ENCODE results near the gene PLXND1. TPM values are rescaled to one million over a fixed set of nuclear protein-coding genes. Genes with fewer than 3 reads are reported as not detected.

PLXND1 gene
- total RNA-seq, 2 donors from 2014 or later, result 73.1 to 83.2 TPM

GRCh38 chr3:129530821-129531220, 75.7 kb downstream of the PLXND1 start:
- no peak overlapping the region for H3K4me3 Mint-ChIP-seq
- peaks cover 48% of the 10 kb centered on the region for H3K4me1 Mint-ChIP-seq
- no peaks in the 10 kb centered on the region for H3K36me3 Mint-ChIP-seq (ENCODE audit: low read depth)

DNA sequence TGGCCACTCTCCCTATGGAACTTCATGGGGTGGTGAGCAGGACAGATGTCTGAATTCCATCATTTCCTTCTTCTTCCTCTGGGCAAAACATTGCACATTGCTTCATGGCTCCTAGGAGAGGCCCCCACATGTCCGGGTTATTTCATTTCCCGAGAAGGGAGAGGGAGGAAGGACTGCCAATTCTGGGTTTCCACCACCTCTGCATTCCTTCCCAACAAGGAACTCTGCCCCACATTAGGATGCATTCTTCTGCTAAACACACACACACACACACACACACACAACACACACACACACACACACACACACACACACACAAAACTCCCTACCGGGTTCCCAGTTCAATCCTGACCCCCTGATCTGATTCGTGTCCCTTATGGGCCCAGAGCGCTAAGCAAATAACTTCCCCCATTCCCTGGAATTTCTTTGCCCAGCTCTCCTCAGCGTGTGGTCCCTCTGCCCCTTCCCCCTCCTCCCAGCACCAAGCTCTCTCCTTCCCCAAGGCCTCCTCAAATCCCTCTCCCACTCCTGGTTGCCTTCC, 76.2 kb downstream of the PLXND1 start:
- no peaks in the 10 kb centered on the region for H3K36me3 ChIP-seq (ENCODE audit: control insufficient read depth, insufficient read depth, low read length)
- no peak overlapping the region for H3K27ac ChIP-seq (ENCODE audit: low read depth, low read length)
- peak overlapping the region; percentile 43 for H3K4me3 ChIP-seq (ENCODE audit: low read length)
- no peaks in the 10 kb centered on the region for H3K36me3 Mint-ChIP-seq (ENCODE audit: low read depth)
- H3K27me3 Mint-ChIP-seq (ENCODE audit: insufficient read depth), result no peaks in the 10 kb centered on the region
- H3K27me3 ChIP-seq (ENCODE audit: control insufficient read depth, insufficient read depth, low read length, poor library complexity, severe bottlenecking), result no peaks in the 10 kb centered on the region
- peak; percentile 85 for DNase-seq
- H3K9ac ChIP-seq (ENCODE audit: extremely low read depth, low read length, poor library complexity, severe bottlenecking), result no peak overlapping the region
- H3K4me1 Mint-ChIP-seq, result peaks cover 45% of the 10 kb centered on the region
- TF ChIP-seq, protein P1, sequence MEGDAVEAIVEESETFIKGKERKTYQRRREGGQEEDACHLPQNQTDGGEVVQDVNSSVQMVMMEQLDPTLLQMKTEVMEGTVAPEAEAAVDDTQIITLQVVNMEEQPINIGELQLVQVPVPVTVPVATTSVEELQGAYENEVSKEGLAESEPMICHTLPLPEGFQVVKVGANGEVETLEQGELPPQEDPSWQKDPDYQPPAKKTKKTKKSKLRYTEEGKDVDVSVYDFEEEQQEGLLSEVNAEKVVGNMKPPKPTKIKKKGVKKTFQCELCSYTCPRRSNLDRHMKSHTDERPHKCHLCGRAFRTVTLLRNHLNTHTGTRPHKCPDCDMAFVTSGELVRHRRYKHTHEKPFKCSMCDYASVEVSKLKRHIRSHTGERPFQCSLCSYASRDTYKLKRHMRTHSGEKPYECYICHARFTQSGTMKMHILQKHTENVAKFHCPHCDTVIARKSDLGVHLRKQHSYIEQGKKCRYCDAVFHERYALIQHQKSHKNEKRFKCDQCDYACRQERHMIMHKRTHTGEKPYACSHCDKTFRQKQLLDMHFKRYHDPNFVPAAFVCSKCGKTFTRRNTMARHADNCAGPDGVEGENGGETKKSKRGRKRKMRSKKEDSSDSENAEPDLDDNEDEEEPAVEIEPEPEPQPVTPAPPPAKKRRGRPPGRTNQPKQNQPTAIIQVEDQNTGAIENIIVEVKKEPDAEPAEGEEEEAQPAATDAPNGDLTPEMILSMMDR (conservative IDR thresholded peaks at IDR 0.05), result no peak
- no peaks in the 10 kb centered on the region for H3K9me3 Mint-ChIP-seq
- H3K4me3 Mint-ChIP-seq, result no peak overlapping the region
- H3K4me1 ChIP-seq (ENCODE audit: control insufficient read depth, insufficient read depth, low read length), result peaks cover 31% of the 10 kb centered on the region
- 0 to 30% methylated on average over 1 to 6 of the region's 6 CpGs for WGBS, 2 experiments (ENCODE audit: insufficient coverage in 1 of 2, insufficient read length in 1 of 2)
- no peaks in the 10 kb centered on the region for H3K9me3 ChIP-seq (ENCODE audit: control insufficient read depth, low read length)
- H3K27ac Mint-ChIP-seq, result peak overlapping the region; percentile 86

More at GRCh38 chr3:129530821-129531220, 75.7 kb downstream of the PLXND1 start:
- WGBS, 2 experiments (ENCODE audit: insufficient coverage in 1 of 2, insufficient read length in 1 of 2), result 91 to 96% methylated on average over 13 of the region's 13 CpGs
- Histone ChIP-seq H3K4me1 (ENCODE audit: control insufficient read depth, insufficient read depth, low read length) (peaks cover 34% of the 10 kb centered on the region), H3K9me3 (ENCODE audit: control insufficient read depth, low read length) (no peaks in the 10 kb centered on the region), H3K4me3 (ENCODE audit: low read length) (peak overlapping the region; percentile 43), H3K27me3 (ENCODE audit: control insufficient read depth, insufficient read depth, low read length, poor library complexity, severe bottlenecking) (no peaks in the 10 kb centered on the region), H3K36me3 (ENCODE audit: control insufficient read depth, insufficient read depth, low read length) (no peaks in the 10 kb centered on the region), H3K27ac (ENCODE audit: low read depth, low read length) (no peak overlapping the region), H3K9ac (ENCODE audit: extremely low read depth, low read length, poor library complexity, severe bottlenecking) (no peak overlapping the region)
- Mint-ChIP-seq H3K9me3 (no peaks in the 10 kb centered on the region), H3K27me3 (ENCODE audit: insufficient read depth) (no peaks in the 10 kb centered on the region), H3K27ac (peak overlapping the region; percentile 86)
- TF ChIP-seq, protein P1 (conservative IDR thresholded peaks at IDR 0.05), result no peak
- DNase-seq, result no peak

DNA sequence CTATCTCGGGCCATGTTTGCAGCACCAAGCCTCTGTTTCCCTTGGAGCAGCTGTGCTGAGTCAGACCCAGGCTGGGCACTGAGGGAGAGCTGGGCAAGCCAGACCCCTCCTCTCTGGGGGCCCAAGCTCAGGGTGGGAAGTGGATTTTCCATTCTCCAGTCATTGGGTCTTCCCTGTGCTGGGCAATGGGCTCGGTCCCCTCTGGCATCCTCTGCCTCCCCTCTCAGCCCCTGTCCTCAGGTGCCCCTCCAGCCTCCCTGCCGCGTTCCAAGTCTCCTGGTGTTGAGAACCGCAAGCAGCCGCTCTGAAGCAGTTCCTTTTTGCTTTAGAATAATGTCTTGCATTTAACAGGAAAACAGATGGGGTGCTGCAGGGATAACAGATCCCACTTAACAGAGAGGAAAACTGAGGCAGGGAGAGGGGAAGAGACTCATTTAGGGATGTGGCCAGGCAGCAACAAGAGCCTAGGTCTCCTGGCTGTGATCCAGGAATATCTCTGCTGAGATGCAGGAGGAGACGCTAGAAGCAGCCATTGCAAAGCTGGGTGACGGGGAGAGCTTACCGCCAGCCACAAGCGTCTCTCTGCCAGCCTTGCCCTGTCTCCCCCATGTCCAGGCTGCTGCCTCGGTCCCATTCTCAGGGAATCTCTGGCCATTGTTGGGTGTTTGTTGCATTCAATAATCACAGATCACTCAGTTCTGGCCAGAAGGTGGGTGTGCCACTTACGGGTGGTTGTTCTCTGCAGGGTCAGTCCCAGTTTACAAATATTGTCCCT, 76.9 kb downstream of the PLXND1 start:
- Mint-ChIP-seq H3K9me3 (no peaks in the 10 kb centered on the region), H3K4me3 (no peak overlapping the region), H3K4me1 (peaks cover 42% of the 10 kb centered on the region), H3K27me3 (ENCODE audit: insufficient read depth) (no peaks in the 10 kb centered on the region), H3K27ac (peak overlapping the region; percentile 86), H3K36me3 (ENCODE audit: low read depth) (no peaks in the 10 kb centered on the region)
- TF ChIP-seq, protein P1 (conservative IDR thresholded peaks at IDR 0.05), result no peak
- Histone ChIP-seq H3K27ac (ENCODE audit: low read depth, low read length) (no peak overlapping the region), H3K4me1 (ENCODE audit: control insufficient read depth, insufficient read depth, low read length) (peaks cover 26% of the 10 kb centered on the region), H3K9me3 (ENCODE audit: control insufficient read depth, low read length) (no peaks in the 10 kb centered on the region), H3K4me3 (ENCODE audit: low read length) (no peak overlapping the region), H3K27me3 (ENCODE audit: control insufficient read depth, insufficient read depth, low read length, poor library complexity, severe bottlenecking) (no peaks in the 10 kb centered on the region), H3K36me3 (ENCODE audit: control insufficient read depth, insufficient read depth, low read length) (no peaks in the 10 kb centered on the region), H3K9ac (ENCODE audit: extremely low read depth, low read length, poor library complexity, severe bottlenecking) (no peak overlapping the region)
- no peak for DNase-seq
- 92 to 94% methylated on average over 9 to 12 of the region's 12 CpGs for WGBS, 2 experiments (ENCODE audit: insufficient coverage in 1 of 2, insufficient read length in 1 of 2)
